GM23338 (cell line): Measurements from ENCODE around the gene CYB5B. TPM values are rescaled to one million over a fixed set of nuclear protein-coding genes. Genes with fewer than 3 reads are reported as not detected.

ENCODE experiments used
- ATAC-seq: fragments of 200-7000 bp; cut with Tn5 transposase; 3 replicates; pipeline ENCODE4 v1.9.1; 2020
- DNase-seq: peaks from one replicate; pipeline ENCODE4 v3.0.0-alpha.2; 2015; ENCODE audit warnings: low spot score
- H2AFZ ChIP-seq: fragments of 200-600 bp; sonication (generic); 2 replicates; pipeline ENCODE4 v1.8.0; 2016; ENCODE audit warnings: antibody characterized with exemption, mild to moderate bottlenecking, moderate library complexity
- H3F3A ChIP-seq: fragments of 200-600 bp; sonication (generic); replicated peaks from 2 replicates; pipeline ENCODE4 v1.8.0; 2017; ENCODE audit warnings: antibody characterized with exemption, mixed run types, low read depth
- H3K27ac ChIP-seq: fragments of 200-600 bp; sonication (generic); 2 replicates; pipeline ENCODE4 v1.6.1; 2016; ENCODE audit warnings: low read depth
- H3K27me3 ChIP-seq: fragments of 200-600 bp; sonication (generic); 2 replicates; pipeline ENCODE4 v1.8.0; 2016; ENCODE audit warnings: mild to moderate bottlenecking, mixed run types, moderate library complexity; ENCODE audit not compliant: insufficient read depth
- H3K36me3 ChIP-seq: fragments of 200-600 bp; sonication (generic); 2 replicates; pipeline ENCODE4 v1.8.0; 2016; ENCODE audit warnings: mild to moderate bottlenecking; ENCODE audit not compliant: insufficient read depth
- H3K4me1 ChIP-seq: fragments of 200-600 bp; sonication (generic); 2 replicates; pipeline ENCODE4 v1.8.0; 2016; ENCODE audit warnings: mild to moderate bottlenecking, moderate library complexity; ENCODE audit not compliant: insufficient read depth
- H3K4me2 ChIP-seq: fragments of 200-600 bp; sonication (generic); 2 replicates; pipeline ENCODE4 v1.7.1; 2017; ENCODE audit warnings: mixed run types
- H3K4me3 ChIP-seq: fragments of 200-600 bp; sonication (generic); 2 replicates; pipeline ENCODE4 v1.6.1; 2016; ENCODE audit warnings: mixed run types
- H3K79me2 ChIP-seq: fragments of 200-600 bp; sonication (generic); replicated peaks from 2 replicates; pipeline ENCODE4 v1.8.0; 2017; ENCODE audit warnings: mild to moderate bottlenecking; ENCODE audit not compliant: insufficient read depth
- H3K9me2 ChIP-seq: fragments of 200-600 bp; sonication (generic); 2 replicates; pipeline ENCODE4 v1.8.0; 2017; ENCODE audit not compliant: insufficient read depth
- H4K20me1 ChIP-seq: fragments of 200-600 bp; sonication (generic); replicated peaks from 2 replicates; pipeline ENCODE4 v1.8.0; 2017; ENCODE audit warnings: mild to moderate bottlenecking; ENCODE audit not compliant: insufficient read depth
- H3K27ac Mint-ChIP-seq: 2 replicates; pipeline ENCODE4 v1.8.0; 2020; ENCODE audit warnings: inconsistent platforms, mild to moderate bottlenecking, moderate library complexity, mixed read lengths
- H3K27me3 Mint-ChIP-seq: 3 replicates; pipeline ENCODE4 v1.8.0; 2022; ENCODE audit warnings: low read depth, mild to moderate bottlenecking, moderate library complexity, mixed read lengths, inconsistent platforms; ENCODE audit not compliant: insufficient read depth, poor library complexity
- H3K36me3 Mint-ChIP-seq: 3 replicates; pipeline ENCODE4 v1.8.0; 2021; ENCODE audit warnings: low read depth, mild to moderate bottlenecking, inconsistent platforms, moderate library complexity, mixed read lengths
- H3K4me1 Mint-ChIP-seq: 3 replicates; pipeline ENCODE4 v1.8.0; 2020; ENCODE audit warnings: mild to moderate bottlenecking, inconsistent platforms, mixed read lengths
- H3K4me3 Mint-ChIP-seq: 3 replicates; pipeline ENCODE4 v1.8.0; 2021; ENCODE audit warnings: moderate library complexity, mild to moderate bottlenecking, inconsistent platforms, mixed read lengths
- H3K9me3 Mint-ChIP-seq: 3 replicates; pipeline ENCODE4 v1.8.0; 2020; ENCODE audit warnings: moderate library complexity, mild to moderate bottlenecking, inconsistent platforms, mixed read lengths
- CREB1 ChIP-seq: fragments of 250-450 bp; sonication (Bioruptor Pico); IDR thresholded peaks from 2 replicates; pipeline ENCODE4 v1.5.0; 2020; ENCODE audit warnings: low read depth, mild to moderate bottlenecking, moderate library complexity
- CTCF ChIP-seq, 2 experiments: fragments of 200-600 bp in 1 of 2; sonication (generic) in 1 of 2; conservative IDR thresholded peaks; 2 replicates each; pipeline versions ENCODE4 v1.5.1 to v1.6.1; 2016 to 2017; ENCODE audit warnings: antibody characterized with exemption in 2 of 2, low read depth in 2 of 2, mild to moderate bottlenecking in 2 of 2, moderate library complexity in 1 of 2
- EZH2 ChIP-seq: fragments of 200-600 bp; sonication (generic); IDR thresholded peaks from one replicate; pipeline ENCODE4 v1.8.0; 2017; ENCODE audit warnings: antibody characterized with exemption, mild to moderate bottlenecking, low read depth; ENCODE audit not compliant: unreplicated experiment
- EZH2phosphoT487 ChIP-seq: fragments of 200-600 bp; sonication (generic); IDR thresholded peaks from one replicate; pipeline ENCODE4 v1.8.1; 2018; ENCODE audit warnings: antibody characterized with exemption; ENCODE audit not compliant: unreplicated experiment
- JUNB ChIP-seq: IDR thresholded peaks from one replicate; pipeline ENCODE4 v1.6.1; 2016; ENCODE audit warnings: antibody characterized with exemption; ENCODE audit not compliant: unreplicated experiment
- NANOG ChIP-seq: IDR thresholded peaks from 2 replicates; pipeline ENCODE4 v1.6.1; 2016; ENCODE audit warnings: antibody characterized with exemption, borderline replicate concordance
- POLR2AphosphoS5 ChIP-seq: IDR thresholded peaks from 2 replicates; pipeline ENCODE4 v1.6.1; 2016; ENCODE audit warnings: antibody characterized with exemption, low read depth
- REST ChIP-seq: IDR thresholded peaks from one replicate; pipeline ENCODE4 v1.6.1; 2018; ENCODE audit warnings: antibody characterized with exemption; ENCODE audit not compliant: unreplicated experiment
- STAT1 ChIP-seq: IDR thresholded peaks from one replicate; pipeline ENCODE4 v1.6.1; 2016; ENCODE audit warnings: antibody characterized with exemption; ENCODE audit not compliant: unreplicated experiment
- ZNF114 ChIP-seq: fragments of 250-450 bp; sonication (Bioruptor Pico); IDR thresholded peaks from 2 replicates; pipeline ENCODE4 v1.5.0; 2020; ENCODE audit warnings: mild to moderate bottlenecking, moderate library complexity
- ZNF331 ChIP-seq: fragments of 250-450 bp; sonication (Bioruptor Pico); IDR thresholded peaks from 2 replicates; pipeline ENCODE4 v1.5.0; 2020; ENCODE audit warnings: low read depth, mild to moderate bottlenecking, moderate library complexity
- polyA plus RNA-seq: library from polyadenylated mRNA; unstranded; fragments of >200 nt; fragmentation: Nextera tagmentation; extraction: Ambion mirVana; gene quantifications from 2 replicates; pipeline ENCODE4 v1.2.1, GENCODE V29; 2016
- total RNA-seq: library from RNA; depleted of rRNA; stranded (reverse); fragments of >200 nt; shearing (Covaris generic); gene quantifications from 2 replicates; pipeline ENCODE4 v1.2.3, GENCODE V29; 2014
- TF ChIP-seq, protein P1 (sequence below): IDR thresholded peaks from 2 replicates; pipeline ENCODE4 v1.6.1; 2016; ENCODE audit warnings: antibody characterized with exemption
- TF ChIP-seq, protein P2 (sequence below): fragments of 250-450 bp; sonication (Bioruptor Pico); IDR thresholded peaks from 2 replicates; pipeline ENCODE4 v1.5.0; 2020; ENCODE audit warnings: mild to moderate bottlenecking, moderate library complexity

CYB5B gene
- total and polyA plus RNA-seq, 2 experiments from 2014 or later: 72.0 to 110 TPM

- Histone ChIP-seq H3K4me2 (no peak overlapping the region), H3K79me2 (peaks cover 89% of the 10 kb centered on the region), H3K27ac (no peak overlapping the region), H3K4me1 (peaks cover 6% of the 10 kb centered on the region; the same call in 1 of the 2 replicates), H4K20me1 (peaks cover 20% of the 10 kb centered on the region), H3K27me3 (no peaks in the 10 kb centered on the region), H3K9me2 (no peaks in the 10 kb centered on the region), H3K4me3 (no peak overlapping the region), H2AFZ (no peak overlapping the region), H3F3A (no peaks in the 10 kb centered on the region), H3K36me3 (peaks cover 30% of the 10 kb centered on the region; the same call in 1 of the 2 replicates)
- H3K4me3 Mint-ChIP-seq: no peak overlapping the region
- H3K36me3 Mint-ChIP-seq: peaks cover 59% of the 10 kb centered on the region
- ATAC-seq: no peak
- no peak for DNase-seq
- TF ChIP-seq, protein P1, sequence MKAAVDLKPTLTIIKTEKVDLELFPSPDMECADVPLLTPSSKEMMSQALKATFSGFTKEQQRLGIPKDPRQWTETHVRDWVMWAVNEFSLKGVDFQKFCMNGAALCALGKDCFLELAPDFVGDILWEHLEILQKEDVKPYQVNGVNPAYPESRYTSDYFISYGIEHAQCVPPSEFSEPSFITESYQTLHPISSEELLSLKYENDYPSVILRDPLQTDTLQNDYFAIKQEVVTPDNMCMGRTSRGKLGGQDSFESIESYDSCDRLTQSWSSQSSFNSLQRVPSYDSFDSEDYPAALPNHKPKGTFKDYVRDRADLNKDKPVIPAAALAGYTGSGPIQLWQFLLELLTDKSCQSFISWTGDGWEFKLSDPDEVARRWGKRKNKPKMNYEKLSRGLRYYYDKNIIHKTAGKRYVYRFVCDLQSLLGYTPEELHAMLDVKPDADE: no peak
- TF ChIP-seq CREB1 (CRISPR knock-in tag) (no peak), ZNF331 (no peak), ZNF114 (CRISPR knock-in tag) (no peak), NANOG (no peak), EZH2phosphoT487 (no peak), POLR2AphosphoS5 (no peak), REST (no peak), EZH2 (no peak), JUNB (no peak), CTCF (conservative IDR thresholded peaks at IDR 0.05; ENCODE audit: low read depth in 2 of 2) (no peak), STAT1 (no peak)
- TF ChIP-seq, protein P2, sequence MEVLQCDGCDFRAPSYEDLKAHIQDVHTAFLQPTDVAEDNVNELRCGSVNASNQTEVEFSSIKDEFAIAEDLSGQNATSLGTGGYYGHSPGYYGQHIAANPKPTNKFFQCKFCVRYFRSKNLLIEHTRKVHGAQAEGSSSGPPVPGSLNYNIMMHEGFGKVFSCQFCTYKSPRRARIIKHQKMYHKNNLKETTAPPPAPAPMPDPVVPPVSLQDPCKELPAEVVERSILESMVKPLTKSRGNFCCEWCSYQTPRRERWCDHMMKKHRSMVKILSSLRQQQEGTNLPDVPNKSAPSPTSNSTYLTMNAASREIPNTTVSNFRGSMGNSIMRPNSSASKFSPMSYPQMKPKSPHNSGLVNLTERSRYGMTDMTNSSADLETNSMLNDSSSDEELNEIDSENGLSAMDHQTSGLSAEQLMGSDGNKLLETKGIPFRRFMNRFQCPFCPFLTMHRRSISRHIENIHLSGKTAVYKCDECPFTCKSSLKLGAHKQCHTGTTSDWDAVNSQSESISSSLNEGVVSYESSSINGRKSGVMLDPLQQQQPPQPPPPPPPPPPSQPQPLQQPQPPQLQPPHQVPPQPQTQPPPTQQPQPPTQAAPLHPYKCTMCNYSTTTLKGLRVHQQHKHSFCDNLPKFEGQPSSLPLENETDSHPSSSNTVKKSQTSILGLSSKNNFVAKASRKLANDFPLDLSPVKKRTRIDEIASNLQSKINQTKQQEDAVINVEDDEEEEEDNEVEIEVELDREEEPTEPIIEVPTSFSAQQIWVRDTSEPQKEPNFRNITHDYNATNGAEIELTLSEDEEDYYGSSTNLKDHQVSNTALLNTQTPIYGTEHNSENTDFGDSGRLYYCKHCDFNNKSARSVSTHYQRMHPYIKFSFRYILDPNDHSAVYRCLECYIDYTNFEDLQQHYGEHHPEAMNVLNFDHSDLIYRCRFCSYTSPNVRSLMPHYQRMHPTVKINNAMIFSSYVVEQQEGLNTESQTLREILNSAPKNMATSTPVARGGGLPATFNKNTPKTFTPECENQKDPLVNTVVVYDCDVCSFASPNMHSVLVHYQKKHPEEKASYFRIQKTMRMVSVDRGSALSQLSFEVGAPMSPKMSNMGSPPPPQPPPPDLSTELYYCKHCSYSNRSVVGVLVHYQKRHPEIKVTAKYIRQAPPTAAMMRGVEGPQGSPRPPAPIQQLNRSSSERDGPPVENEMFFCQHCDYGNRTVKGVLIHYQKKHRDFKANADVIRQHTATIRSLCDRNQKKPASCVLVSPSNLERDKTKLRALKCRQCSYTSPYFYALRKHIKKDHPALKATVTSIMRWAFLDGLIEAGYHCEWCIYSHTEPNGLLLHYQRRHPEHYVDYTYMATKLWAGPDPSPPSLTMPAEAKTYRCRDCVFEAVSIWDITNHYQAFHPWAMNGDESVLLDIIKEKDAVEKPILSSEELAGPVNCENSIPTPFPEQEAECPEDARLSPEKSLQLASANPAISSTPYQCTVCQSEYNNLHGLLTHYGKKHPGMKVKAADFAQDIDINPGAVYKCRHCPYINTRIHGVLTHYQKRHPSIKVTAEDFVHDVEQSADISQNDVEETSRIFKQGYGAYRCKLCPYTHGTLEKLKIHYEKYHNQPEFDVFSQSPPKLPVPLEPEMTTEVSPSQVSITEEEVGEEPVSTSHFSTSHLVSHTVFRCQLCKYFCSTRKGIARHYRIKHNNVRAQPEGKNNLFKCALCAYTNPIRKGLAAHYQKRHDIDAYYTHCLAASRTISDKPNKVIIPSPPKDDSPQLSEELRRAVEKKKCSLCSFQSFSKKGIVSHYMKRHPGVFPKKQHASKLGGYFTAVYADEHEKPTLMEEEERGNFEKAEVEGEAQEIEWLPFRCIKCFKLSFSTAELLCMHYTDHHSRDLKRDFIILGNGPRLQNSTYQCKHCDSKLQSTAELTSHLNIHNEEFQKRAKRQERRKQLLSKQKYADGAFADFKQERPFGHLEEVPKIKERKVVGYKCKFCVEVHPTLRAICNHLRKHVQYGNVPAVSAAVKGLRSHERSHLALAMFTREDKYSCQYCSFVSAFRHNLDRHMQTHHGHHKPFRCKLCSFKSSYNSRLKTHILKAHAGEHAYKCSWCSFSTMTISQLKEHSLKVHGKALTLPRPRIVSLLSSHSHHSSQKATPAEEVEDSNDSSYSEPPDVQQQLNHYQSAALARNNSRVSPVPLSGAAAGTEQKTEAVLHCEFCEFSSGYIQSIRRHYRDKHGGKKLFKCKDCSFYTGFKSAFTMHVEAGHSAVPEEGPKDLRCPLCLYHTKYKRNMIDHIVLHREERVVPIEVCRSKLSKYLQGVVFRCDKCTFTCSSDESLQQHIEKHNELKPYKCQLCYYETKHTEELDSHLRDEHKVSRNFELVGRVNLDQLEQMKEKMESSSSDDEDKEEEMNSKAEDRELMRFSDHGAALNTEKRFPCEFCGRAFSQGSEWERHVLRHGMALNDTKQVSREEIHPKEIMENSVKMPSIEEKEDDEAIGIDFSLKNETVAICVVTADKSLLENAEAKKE: no peak
- no peak overlapping the region for H3K27ac Mint-ChIP-seq
- peaks cover 3% of the 10 kb centered on the region; the same call in 1 of the 3 replicates for H3K4me1 Mint-ChIP-seq
- H3K27me3 Mint-ChIP-seq: peaks cover 13% of the 10 kb centered on the region
- H3K9me3 Mint-ChIP-seq: peaks cover 7% of the 10 kb centered on the region
Observed at GRCh38 chr16:69428652-69429051, 4.2 kb downstream of the CYB5B start.
